NAMALWA (cell line): Measurements from ENCODE around the gene CCDC127.
A peak's percentile ranks its signal among the peaks of the same experiment; 100 is the strongest.
"Not testable (repeated sequence)": the region's sequence is repeated elsewhere in the genome, so short reads cannot be mapped to it uniquely, and the experiment has no call there.

Experiments used
- DNase-seq: peaks from one replicate; pipeline ENCODE4 v3.0.0-alpha.2; 2015; ENCODE audit warnings: low spot score

CCDC127 gene

GRCh38 chr5:234450-234849 lies 16.5 kb upstream of the CCDC127 start:
- no peak for DNase-seq

GRCh38 chr5:233426-233825 lies 15.5 kb upstream of the CCDC127 start:
- DNase-seq = not testable (repeated sequence)

DNA sequence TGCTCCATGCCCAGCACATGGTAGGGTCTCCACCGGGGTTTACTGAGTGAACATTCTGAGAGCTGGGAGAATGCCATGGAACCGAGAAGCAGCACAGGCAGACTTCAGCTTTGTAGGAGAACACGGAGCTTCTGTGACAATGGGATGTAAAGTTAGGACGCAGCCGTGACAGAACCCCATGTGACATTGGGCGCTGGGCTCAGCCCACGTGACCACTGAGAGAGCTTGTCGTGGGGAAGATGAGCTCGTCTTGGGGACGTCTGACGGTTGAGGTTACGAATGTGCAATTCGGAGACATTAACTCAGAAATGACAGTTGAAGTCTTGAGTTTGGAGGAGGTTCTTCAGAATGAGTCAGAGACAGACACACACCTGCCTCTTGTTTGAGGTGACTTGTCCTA lies 13.7 kb upstream of the CCDC127 start:
- DNase-seq = no peak

DNA sequence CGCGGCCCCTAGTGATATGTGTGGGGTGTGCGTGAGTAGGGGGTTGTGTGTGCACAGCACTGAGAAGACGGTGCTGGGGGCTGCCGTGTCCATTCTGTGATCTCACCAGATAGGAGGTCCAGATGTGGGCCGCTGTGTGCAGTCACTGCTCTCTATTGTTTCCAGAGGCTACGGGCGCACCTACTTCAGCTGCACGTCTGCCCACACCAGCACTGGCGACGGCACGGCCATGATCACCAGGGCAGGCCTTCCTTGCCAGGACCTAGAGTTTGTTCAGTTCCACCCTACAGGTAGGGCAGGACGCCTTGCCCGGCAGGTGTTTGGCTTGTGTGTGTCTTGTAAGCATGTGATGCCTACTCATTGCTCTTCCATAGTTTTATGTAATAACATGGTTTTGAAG lies 12.8 kb upstream of the CCDC127 start:
- DNase-seq = no peak

DNA sequence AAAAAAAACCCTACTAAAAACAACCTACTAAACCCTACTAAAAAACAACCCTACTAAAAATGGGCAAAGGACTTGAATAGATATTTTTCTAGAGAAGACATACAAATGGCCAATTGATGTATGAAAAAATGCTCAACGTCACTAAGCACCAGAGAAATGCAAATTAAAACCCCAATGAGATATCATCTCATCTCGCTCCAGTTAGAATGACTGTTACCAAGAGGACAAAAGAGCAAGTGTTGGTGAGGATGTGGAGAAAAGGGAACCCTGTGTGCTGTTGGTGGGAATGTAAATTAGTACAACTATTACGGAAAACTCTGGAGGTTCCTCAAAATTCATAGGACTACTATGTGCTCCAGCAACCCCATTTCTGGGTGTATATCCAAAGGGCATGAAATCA lies 10.9 kb upstream of the CCDC127 start:
- DNase-seq = no peak

- DNase-seq = not testable (repeated sequence)
Observed at GRCh38 chr5:227375-227774, 9.4 kb upstream of the CCDC127 start.

GRCh38 chr5:225334-225733 lies 7.4 kb upstream of the CCDC127 start:
- no peak for DNase-seq

DNA sequence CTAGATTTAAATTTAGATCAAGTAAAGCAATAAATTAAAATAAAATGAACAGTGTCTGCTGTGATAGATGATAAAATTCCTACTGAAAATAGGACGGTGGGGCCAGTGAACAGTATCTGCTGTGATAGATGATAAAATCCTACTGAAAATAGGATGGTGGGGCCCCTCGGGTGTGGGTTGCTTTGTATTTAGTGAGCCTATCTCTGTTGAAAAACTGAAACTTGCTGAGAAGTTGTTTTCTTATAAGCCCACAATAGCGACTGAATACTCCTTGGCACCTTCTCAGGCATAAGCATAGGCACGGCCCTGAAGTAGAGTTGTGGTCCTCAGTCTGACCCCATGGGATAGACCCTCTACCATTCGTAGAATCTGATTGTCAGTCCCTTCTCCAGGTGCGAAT lies 5.8 kb upstream of the CCDC127 start:
- no peak for DNase-seq

DNA sequence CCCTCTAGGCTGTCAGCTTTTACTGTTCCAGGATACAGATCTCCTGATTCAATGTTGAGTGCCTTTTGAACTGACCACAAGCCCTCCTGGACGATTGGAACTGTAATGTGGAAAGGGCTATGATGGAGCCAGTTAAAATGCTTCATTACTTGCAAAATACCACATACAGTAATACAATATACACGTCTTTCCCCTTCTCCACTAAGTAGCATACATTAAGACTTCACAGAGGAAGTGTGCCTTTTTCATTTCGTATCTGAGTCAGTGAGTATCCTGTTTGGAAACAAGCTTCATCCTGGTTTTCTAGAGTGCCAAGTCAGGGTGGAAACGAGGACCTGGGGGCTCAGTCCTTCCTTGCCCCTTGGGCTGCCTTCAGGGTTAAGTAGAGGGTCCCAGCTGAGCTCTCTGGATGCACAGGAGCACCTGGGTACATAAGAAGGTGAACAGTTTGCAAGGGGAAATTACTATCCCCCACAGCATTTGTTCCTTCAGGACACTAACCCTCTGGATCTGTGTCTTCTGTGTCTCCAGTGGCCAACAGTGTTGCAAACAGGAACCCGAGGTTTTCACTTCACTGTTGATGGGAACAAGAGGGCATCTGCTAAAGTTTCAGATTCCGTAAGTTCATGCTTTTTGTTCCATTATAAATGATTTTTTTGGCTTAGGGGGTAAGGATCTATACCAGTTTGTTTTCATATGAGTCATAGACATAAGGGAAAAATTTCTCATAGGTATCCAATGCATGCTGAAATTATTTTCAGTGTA lies 5.2 kb upstream of the CCDC127 start:
- DNase-seq = not testable (repeated sequence)

DNA sequence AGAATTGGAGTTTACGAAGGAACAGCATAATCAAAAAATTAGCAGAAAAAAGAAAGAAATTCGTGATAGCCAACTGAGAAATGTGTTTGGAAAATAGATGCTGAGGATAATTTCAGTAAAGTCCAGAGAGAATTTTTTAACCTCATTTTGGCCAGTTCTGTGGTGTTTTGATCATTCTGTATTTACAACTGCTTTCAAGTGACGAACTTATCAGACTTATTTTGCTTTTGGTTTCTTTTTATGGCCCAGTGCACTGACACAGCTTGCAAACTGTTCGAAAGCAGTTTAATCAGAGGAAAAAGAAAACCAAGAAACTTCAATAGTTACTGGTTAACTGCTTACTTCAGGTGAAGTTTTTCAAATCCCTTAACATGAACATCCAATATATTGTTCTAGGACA lies 2.0 kb upstream of the CCDC127 start:
- peak; percentile 69 for DNase-seq

DNA sequence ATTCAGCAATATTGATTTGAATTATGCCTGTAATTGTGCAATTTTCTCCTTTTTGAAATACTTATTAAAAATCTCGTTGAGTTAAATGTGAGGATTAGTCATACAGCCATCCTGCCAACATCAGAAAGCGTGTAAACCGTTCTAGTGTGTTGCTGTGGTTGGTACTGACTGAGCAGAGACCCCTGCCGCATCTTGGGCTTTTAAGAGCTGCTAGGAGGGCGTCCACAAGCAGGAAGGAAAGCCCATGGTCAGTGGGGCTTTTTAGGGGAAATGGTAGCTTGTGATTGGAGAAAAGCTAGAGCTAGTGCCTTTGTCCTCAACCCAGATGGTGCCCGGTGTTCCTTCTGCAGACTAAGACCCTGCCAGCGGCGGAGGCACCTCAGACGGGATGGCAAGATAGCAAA lies 1.5 kb upstream of the CCDC127 start:
- DNase-seq = peak; percentile 61

DNA sequence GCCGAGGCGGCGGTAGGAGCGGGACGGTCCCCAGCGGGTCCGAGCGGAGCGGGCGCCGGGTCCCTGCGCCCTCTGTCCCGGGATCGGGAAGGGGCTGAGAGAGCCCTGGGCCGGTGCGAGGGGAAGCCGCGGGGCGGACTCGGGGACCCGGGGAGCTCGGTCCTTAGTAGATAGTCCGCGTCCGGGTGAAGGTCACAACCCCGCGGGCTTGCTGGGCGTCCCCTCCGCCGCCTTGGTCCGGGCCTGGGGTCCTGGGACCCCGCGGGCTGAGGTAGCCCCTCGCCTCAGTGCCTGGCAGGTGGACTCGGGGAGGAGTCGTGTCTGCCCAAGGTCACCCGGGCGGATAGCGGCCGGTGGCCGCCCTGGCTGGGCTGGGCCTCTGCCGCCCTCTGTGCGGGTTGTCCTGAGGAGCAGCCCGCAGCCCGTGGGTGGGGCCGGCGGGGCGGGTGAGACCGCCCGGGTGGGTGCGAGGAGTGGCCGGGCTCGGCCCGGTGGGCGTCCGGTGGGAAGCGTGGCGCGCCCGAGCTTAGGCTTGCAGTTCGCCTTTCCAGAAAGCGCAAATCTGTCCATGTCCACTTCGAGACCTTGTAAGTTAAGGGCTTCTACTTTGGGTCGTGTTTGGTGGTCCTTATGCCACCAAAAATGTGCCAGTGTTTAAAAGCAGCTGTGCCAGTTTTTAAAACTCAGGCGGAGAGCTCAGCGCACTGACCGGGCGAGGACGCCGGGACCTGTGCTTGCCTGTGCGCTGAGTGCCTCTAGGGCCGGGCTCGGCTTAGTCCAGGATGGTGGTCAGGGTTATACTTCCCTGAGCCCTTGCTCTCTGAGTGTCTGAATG lies 721 bp upstream of the CCDC127 start:
- peak; percentile 46 for DNase-seq

GRCh38 chr5:216076-216475 lies 1.9 kb downstream of the CCDC127 start:
- not testable (repeated sequence) for DNase-seq

DNA sequence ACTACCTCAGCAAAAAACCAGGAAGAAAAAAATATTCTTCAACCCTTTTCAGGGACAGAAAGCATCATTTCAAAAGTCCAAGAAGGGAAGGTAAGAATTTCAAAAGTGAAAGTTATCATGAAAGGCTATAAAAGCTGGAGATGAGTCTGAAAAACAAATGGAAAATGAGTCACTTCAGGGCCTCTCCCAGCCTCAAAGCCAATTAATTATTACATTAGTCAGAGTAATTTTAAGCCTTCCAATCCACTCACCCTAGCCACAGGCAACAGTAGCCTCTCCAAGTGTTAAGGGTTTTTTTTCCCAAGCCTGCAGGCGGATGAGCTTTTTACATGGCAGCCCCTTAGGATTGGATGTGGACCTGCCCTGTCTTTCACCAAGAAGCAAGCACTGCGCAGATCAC lies 2.7 kb downstream of the CCDC127 start:
- DNase-seq = not testable (repeated sequence)

DNA sequence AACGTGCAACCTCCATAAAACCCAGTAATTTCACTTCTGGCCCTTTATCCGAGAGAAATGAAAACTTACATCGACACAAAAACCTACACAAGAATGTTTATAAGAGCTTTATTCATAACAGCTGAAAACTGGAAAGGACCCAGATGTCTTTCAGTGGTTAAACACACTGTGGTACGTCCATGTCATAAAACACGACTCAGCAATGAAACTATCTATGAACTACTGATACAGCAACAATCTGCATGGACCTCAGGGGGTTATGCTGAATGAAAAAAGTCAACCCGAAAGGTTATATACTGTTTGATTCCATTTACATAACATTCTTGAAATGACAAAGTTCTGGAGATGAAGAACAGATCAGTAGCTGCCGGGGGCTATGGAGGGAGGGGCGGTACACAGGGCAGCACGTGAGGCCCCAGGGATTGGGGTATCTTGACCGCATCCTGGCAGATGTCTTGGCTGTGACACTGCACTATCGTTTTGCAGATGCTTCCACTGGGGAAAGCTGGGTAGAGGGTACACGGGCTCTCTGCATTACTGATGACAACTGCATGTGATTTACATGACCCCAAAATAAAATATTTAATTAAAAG lies 4.1 kb downstream of the CCDC127 start:
- no peak for DNase-seq

GRCh38 chr5:208449-209114 lies 9.4 kb downstream of the CCDC127 start:
- DNase-seq = no peak

- DNase-seq = no peak
Observed at GRCh38 chr5:207599-207998, 10.4 kb downstream of the CCDC127 start.

GRCh38 chr5:206927-207536 lies 10.9 kb downstream of the CCDC127 start:
- no peak for DNase-seq

DNA sequence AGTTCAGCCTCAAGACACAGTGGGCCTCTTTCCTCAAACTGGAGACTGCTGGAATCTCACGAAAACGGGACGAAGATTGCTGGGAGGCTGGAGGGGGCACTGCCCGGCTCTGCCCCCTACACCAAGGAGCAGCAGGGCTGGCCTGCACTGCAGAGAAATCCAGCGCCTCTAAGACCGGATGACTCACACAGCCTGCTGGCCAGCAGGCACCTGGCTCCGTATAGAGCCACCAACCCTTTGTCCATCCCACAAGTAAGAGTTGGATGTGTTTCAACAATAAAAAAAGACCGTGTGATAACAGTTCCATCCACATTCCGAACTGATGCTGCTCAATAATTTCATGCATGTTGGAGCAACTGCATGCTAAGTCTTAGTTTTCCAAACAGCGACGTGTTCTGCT lies 11.5 kb downstream of the CCDC127 start:
- no peak for DNase-seq

DNA sequence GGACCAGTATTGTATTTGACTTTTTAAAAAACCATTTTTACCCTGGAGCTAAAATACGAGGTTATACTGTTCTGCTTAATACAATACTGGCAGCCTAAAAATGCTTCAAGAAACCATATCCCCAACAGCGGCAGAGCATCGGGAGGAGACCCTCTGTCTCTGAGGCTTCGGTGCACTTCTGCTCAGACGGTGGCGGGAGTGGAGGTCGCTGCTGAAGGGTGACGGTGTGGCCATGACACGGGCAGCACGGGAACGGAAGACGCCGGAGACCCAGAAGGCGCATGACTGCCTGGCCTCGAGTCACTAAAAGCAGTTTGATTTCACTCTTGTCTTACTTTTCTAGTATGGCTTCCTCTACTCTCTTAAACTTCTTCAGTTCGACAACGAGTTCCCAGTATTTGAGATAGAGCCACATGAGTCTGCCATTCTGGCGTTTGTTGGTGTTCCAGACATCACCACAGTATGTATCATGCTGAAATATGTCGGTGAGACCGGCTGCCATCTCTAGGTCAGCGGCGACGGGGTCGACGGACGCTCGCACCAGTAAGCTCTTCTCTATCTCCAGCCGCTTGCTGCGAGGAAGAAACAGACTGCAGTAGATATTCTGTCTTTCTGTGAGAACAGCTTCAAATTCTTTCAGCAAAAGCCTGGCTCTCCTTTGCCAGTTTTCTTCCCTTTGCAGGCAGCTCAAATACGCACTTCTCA lies 12.8 kb downstream of the CCDC127 start:
- no peak for DNase-seq

- no peak for DNase-seq
Observed at GRCh38 chr5:204462-204861, 13.5 kb downstream of the CCDC127 start.
